ENCODE data around the gene LHFPL2.

LHFPL2 gene

DNA sequence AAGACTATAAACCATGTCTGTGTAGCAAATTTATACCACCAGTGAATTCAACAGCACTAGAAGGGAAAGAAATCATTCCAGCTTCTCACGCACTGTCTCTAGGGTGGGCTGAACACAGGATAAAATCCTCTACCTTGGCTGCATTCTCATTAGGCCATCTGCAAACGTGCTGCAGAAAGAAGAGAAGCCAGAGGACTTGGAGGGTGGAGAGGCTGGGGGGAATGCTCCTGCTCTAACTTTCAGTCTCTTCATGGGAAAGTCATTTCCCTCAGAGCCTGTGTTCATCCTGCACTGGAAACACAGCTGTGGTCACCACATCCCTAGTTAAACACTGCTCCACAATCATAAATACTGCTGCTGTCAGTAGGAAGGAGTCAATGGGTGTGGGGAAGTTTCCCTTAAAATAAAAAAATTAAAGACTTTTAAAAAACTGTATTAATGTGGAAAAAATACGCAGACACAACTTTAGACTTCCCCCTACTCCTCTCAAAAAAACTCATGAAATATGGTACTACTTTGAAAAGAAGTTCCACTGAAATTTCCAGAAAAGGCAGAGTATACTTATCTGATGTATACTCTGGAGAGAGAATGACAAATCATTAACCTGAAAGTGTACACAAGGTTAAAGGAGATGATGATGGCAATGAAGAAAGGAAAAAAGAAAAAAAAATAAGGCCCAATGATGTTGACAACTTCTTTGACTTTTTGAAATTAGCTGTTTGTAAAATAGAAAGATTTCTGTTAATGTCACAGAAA lies 46.8 kb downstream of the LHFPL2 start:
- H3K4me3 ChIP-seq (ENCODE audit: insufficient read depth, low read length, poor library complexity, severe bottlenecking), result no peak overlapping the region
- peaks cover 89% of the 10 kb centered on the region for H3K79me2 ChIP-seq (ENCODE audit: insufficient read depth, low read length)
- TF ChIP-seq, protein P1, sequence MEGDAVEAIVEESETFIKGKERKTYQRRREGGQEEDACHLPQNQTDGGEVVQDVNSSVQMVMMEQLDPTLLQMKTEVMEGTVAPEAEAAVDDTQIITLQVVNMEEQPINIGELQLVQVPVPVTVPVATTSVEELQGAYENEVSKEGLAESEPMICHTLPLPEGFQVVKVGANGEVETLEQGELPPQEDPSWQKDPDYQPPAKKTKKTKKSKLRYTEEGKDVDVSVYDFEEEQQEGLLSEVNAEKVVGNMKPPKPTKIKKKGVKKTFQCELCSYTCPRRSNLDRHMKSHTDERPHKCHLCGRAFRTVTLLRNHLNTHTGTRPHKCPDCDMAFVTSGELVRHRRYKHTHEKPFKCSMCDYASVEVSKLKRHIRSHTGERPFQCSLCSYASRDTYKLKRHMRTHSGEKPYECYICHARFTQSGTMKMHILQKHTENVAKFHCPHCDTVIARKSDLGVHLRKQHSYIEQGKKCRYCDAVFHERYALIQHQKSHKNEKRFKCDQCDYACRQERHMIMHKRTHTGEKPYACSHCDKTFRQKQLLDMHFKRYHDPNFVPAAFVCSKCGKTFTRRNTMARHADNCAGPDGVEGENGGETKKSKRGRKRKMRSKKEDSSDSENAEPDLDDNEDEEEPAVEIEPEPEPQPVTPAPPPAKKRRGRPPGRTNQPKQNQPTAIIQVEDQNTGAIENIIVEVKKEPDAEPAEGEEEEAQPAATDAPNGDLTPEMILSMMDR (IDR thresholded peaks at IDR 0.05; ENCODE audit: insufficient read depth, low read length, poor library complexity, severe bottlenecking), result no peak
- no peak for TF ChIP-seq EZH2phosphoT487 (conservative IDR thresholded peaks at IDR 0.05; ENCODE audit: low read length)
- H2AFZ ChIP-seq (ENCODE audit: low read depth, low read length, severe bottlenecking), result no peak overlapping the region
- H4K20me1 ChIP-seq (ENCODE audit: low read depth, low read length), result no peaks in the 10 kb centered on the region
- H3K27me3 ChIP-seq (ENCODE audit: low read length), result no peaks in the 10 kb centered on the region
- no peaks in the 10 kb centered on the region for H3K9me2 ChIP-seq (replicated peaks; ENCODE audit: insufficient read depth, low read length)
- H3F3A ChIP-seq (ENCODE audit: insufficient read depth), result peaks cover 5% of the 10 kb centered on the region; the same call in 1 of the 2 replicates
- H3K9me3 ChIP-seq (ENCODE audit: insufficient read depth, low read length), result no peaks in the 10 kb centered on the region
- no peak overlapping the region for H3K4me2 ChIP-seq (ENCODE audit: low read depth, low read length, poor library complexity, severe bottlenecking)
- peaks cover 29% of the 10 kb centered on the region for H3K36me3 ChIP-seq (ENCODE audit: low read length)
- H3K27ac ChIP-seq (ENCODE audit: low read depth, low read length), result no peak overlapping the region
- no peak overlapping the region for H3K9ac ChIP-seq (ENCODE audit: low read length)

DNA sequence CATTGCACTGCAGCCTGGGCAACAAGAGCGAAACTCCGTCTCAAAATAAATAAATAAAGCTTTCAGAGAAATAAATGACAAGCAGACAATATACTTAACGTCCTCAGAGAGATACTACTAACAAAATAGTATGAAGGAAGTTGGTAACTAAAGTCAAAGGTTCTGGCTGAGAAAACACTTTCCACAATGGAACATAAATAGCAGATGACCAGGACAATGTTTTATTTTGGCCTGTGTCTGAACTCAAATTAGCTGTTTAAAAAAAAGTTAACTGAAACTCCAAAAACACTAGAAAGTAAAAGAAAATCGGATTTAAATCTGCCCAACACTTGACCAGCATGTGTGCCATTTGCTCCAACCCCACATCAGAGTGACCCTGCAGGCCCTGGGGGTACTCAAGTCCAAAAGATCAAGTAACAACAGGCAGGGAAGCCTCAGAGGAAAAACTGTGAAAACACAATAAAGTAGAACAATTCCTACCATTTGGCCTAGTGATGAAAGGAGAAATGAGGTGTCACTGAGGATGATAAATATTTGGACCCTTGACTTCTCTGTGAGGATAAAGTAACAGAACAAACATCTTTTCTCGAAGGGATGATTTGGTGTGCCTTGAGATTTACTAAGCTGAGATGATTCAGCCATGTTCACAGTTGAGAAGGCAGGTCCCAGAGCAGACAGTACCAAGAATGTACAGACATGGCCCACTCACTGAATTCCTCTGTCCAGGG lies 47.7 kb downstream of the LHFPL2 start:
- peaks cover 2% of the 10 kb centered on the region; the same call in 1 of the 2 replicates for H3F3A ChIP-seq (ENCODE audit: insufficient read depth)
- peaks cover 29% of the 10 kb centered on the region for H3K36me3 ChIP-seq (ENCODE audit: low read length)
- no peak overlapping the region for H2AFZ ChIP-seq (ENCODE audit: low read depth, low read length, severe bottlenecking)
- H4K20me1 ChIP-seq (ENCODE audit: low read depth, low read length), result no peaks in the 10 kb centered on the region
- H3K9me3 ChIP-seq (ENCODE audit: insufficient read depth, low read length), result no peaks in the 10 kb centered on the region
- H3K9me2 ChIP-seq (replicated peaks; ENCODE audit: insufficient read depth, low read length), result no peaks in the 10 kb centered on the region
- H3K4me3 ChIP-seq (ENCODE audit: insufficient read depth, low read length, poor library complexity, severe bottlenecking), result no peak overlapping the region
- H3K9ac ChIP-seq (ENCODE audit: low read length), result no peak overlapping the region
- H3K27ac ChIP-seq (ENCODE audit: low read depth, low read length), result no peak overlapping the region
- H3K4me2 ChIP-seq (ENCODE audit: low read depth, low read length, poor library complexity, severe bottlenecking), result no peak overlapping the region
- H3K79me2 ChIP-seq (ENCODE audit: insufficient read depth, low read length), result peaks cover 90% of the 10 kb centered on the region
- H3K27me3 ChIP-seq (ENCODE audit: low read length), result no peaks in the 10 kb centered on the region
- TF ChIP-seq, protein P1 (IDR thresholded peaks at IDR 0.05; ENCODE audit: insufficient read depth, low read length, poor library complexity, severe bottlenecking), result no peak
- TF ChIP-seq EZH2phosphoT487 (conservative IDR thresholded peaks at IDR 0.05; ENCODE audit: low read length), result no peak

DNA sequence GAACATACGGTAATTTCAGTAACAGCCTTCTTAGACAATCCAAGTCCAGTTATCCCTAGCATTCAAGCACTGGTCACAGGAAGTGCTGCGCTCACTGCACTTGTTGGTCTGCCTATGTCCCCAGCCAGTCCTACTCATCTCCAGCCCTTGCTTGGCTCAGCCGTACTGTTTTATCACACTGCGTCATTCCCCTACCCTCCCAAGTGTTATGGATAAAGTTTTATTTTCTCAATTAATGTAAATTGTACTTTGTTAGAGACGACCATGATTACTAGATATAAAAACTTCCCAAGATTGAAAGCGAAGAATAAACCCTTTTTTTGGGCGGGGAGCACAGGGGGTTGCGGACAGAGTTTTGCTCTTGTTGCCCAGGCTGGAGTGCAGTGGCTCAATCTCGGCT lies 49.6 kb downstream of the LHFPL2 start:
- no peak overlapping the region for H2AFZ ChIP-seq (ENCODE audit: low read depth, low read length, severe bottlenecking)
- no peak overlapping the region for H3K4me2 ChIP-seq (ENCODE audit: low read depth, low read length, poor library complexity, severe bottlenecking)
- TF ChIP-seq, protein P1 (IDR thresholded peaks at IDR 0.05; ENCODE audit: insufficient read depth, low read length, poor library complexity, severe bottlenecking), result no peak
- no peak for TF ChIP-seq EZH2phosphoT487 (conservative IDR thresholded peaks at IDR 0.05; ENCODE audit: low read length)
- H3K79me2 ChIP-seq (ENCODE audit: insufficient read depth, low read length), result peaks cover 92% of the 10 kb centered on the region
- H4K20me1 ChIP-seq (ENCODE audit: low read depth, low read length), result no peaks in the 10 kb centered on the region
- no peak overlapping the region for H3K4me3 ChIP-seq (ENCODE audit: insufficient read depth, low read length, poor library complexity, severe bottlenecking)
- no peak overlapping the region for H3K27ac ChIP-seq (ENCODE audit: low read depth, low read length)
- H3K9me2 ChIP-seq (replicated peaks; ENCODE audit: insufficient read depth, low read length), result no peaks in the 10 kb centered on the region
- H3K36me3 ChIP-seq (ENCODE audit: low read length), result peaks cover 26% of the 10 kb centered on the region
- no peaks in the 10 kb centered on the region for H3K9me3 ChIP-seq (ENCODE audit: insufficient read depth, low read length)
- H3K9ac ChIP-seq (ENCODE audit: low read length), result no peak overlapping the region
- no peaks in the 10 kb centered on the region for H3F3A ChIP-seq (ENCODE audit: insufficient read depth)
- no peaks in the 10 kb centered on the region for H3K27me3 ChIP-seq (ENCODE audit: low read length)
